Esophagus squamous epithelium (tissue), 5 donors: ENCODE data around the gene BRAF. TPM values are rescaled to one million over a fixed set of nuclear protein-coding genes. Genes with fewer than 3 reads are reported as not detected.

ENCODE experiments used
- DNase-seq: peaks from one replicate; lab custom pipeline; 2025; lab: John Stamatoyannopoulos, UW
- H3K27ac ChIP-seq, 4 donors: fragments of 200-600 bp; sonication (generic); one replicate each; pipeline ENCODE4 v1.5.1; 2016 to 2019; ENCODE audit warnings: mild to moderate bottlenecking in 1 of 4
- H3K27me3 ChIP-seq, 4 donors: fragments of 200-600 bp; sonication (generic); 1 replicate in 3 of 4; 2 replicates in 1 of 4; pipeline versions ENCODE4 v1.5.1 to v1.6.0; 2017 to 2021; ENCODE audit warnings: antibody characterized with exemption in 1 of 4
- H3K36me3 ChIP-seq, 3 donors: fragments of 200-600 bp; sonication (generic); one replicate each; pipeline ENCODE4 v1.5.1; 2016 to 2019
- H3K4me1 ChIP-seq, 3 donors: fragments of 200-600 bp; sonication (generic); one replicate each; pipeline ENCODE4 v1.5.1; 2017 to 2019
- H3K4me3 ChIP-seq, 4 donors: fragments of 200-600 bp; sonication (generic); 1 replicate in 3 of 4; 2 replicates in 1 of 4; pipeline ENCODE4 v1.5.1; 2016 to 2019; ENCODE audit warnings: mild to moderate bottlenecking in 2 of 4, moderate library complexity in 1 of 4
- H3K9me3 ChIP-seq, 3 donors: fragments of 200-600 bp; sonication (generic); one replicate each; pipeline ENCODE4 v1.5.1; 2016 to 2019
- POLR2A ChIP-seq, 4 donors: fragments of 450-650 bp; IDR thresholded peaks; one replicate each; pipeline ENCODE4 v1.6.1; 2017; ENCODE audit warnings: antibody characterized with exemption in 4 of 4, mild to moderate bottlenecking in 4 of 4, moderate library complexity in 3 of 4
- WGBS, 2 donors: methylation state at CpG; one replicate each; pipeline ENCODE4 v1.1.5; 2018; 5-methylcytosine and 5-hydroxymethylcytosine counted together
- intact Hi-C: fragments of 100-400 bp; cut with DNase I; formaldehyde crosslinking; loops from one replicate; pipeline ENCODE4 v1.15.0; 2022
- total RNA-seq, 4 donors: library from RNA; depleted of rRNA; stranded (reverse); fragments of >200 nt; gene quantifications; one replicate each; pipeline ENCODE4 v1.1.0, GENCODE V29; 2016
- TF ChIP-seq, protein P1 (sequence below), 6 experiments: fragments of 450-650 bp in 4 of 6; fragments of 200-600 bp in 2 of 6; sonication (generic) in 2 of 6; IDR thresholded peaks; one replicate each; pipeline ENCODE4 v1.5.1; 2016 to 2019; ENCODE audit warnings: antibody characterized with exemption in 6 of 6, mild to moderate bottlenecking in 4 of 6, moderate library complexity in 4 of 6
- donor health status: DM: yes; HTN: yes; CAD: no.

The BRAF gene
- total RNA-seq, 4 donors from 2014 or later = 10.0 to 40.6 (median 20.6) TPM

DNA sequence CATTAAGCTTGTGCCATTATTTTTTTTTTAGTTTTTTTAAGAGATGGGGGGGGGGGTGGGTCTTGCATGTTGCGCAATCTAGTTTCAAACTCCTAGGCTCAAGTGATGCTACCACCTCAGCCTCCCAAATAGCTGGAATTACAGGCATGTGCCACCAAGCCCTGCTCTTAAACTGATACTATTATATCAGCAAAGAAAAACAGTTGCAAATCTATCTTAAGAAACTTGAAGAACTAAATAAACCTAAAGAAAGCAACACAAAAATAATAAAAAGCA, 47.5 kb downstream of the BRAF start:
- no peak for DNase-seq
- H3K27me3 ChIP-seq = no peaks in the 10 kb centered on the region
- WGBS, 2 donors = 100% methylated on average over 1 of the region's 1 CpG
- H3K4me1 ChIP-seq = peaks cover 0 to 16% (median 5%) of the 10 kb centered on the region in 3 donors
- H3K36me3 ChIP-seq = no peaks in the 10 kb centered on the region
- H3K27ac ChIP-seq = no peak overlapping the region
- no peaks in the 10 kb centered on the region for H3K9me3 ChIP-seq
- H3K4me3 ChIP-seq = no peak overlapping the region
- TF ChIP-seq POLR2A (IDR thresholded peaks at IDR 0.05) = no peak
- intact Hi-C loops = no loop called here

DNA sequence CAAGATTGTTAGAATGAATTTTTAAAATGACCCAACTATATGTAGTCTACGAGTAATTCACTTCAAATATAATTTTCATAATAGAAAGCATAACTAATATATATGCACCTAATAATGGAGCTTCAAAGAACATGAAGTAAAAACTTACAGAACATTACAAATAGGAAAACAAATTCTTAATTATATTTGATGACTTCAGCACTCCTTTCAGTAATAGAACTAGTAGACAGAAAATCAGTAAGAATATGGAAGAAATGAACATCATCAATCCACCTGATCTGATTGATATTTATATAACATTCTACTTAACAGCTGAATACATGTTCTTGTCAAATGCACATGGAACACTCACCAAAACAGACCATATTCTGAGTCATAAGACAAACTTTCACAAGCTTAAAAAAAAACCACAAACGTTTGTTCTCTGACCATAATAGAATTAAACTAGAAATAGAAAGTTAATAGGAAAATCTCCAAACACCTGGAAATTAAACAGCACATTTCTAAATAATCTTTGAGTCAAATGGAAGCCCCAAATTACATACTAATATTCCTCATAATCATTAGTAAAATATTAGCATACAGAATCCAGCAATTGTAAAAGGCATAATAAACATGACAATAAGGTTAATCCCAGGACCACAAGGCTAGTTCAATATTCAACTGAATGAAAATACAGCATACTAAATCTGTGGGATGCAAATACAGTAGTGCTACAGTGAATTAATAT, 48.0 kb downstream of the BRAF start:
- Histone ChIP-seq H3K27ac (no peak overlapping the region), H3K36me3 (no peaks in the 10 kb centered on the region), H3K27me3 (no peaks in the 10 kb centered on the region), H3K4me3 (no peak overlapping the region), H3K9me3 (no peaks in the 10 kb centered on the region), H3K4me1 (peaks cover 0 to 16% (median 5%) of the 10 kb centered on the region in 3 donors)
- no peak for DNase-seq
- intact Hi-C loops = no loop called here
- WGBS, 2 donors = 43 to 45% methylated on average over 2 of the region's 2 CpGs
- no peak for TF ChIP-seq POLR2A (IDR thresholded peaks at IDR 0.05)
- TF ChIP-seq, protein P1, sequence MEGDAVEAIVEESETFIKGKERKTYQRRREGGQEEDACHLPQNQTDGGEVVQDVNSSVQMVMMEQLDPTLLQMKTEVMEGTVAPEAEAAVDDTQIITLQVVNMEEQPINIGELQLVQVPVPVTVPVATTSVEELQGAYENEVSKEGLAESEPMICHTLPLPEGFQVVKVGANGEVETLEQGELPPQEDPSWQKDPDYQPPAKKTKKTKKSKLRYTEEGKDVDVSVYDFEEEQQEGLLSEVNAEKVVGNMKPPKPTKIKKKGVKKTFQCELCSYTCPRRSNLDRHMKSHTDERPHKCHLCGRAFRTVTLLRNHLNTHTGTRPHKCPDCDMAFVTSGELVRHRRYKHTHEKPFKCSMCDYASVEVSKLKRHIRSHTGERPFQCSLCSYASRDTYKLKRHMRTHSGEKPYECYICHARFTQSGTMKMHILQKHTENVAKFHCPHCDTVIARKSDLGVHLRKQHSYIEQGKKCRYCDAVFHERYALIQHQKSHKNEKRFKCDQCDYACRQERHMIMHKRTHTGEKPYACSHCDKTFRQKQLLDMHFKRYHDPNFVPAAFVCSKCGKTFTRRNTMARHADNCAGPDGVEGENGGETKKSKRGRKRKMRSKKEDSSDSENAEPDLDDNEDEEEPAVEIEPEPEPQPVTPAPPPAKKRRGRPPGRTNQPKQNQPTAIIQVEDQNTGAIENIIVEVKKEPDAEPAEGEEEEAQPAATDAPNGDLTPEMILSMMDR (IDR thresholded peaks at IDR 0.05) = no peak

DNA sequence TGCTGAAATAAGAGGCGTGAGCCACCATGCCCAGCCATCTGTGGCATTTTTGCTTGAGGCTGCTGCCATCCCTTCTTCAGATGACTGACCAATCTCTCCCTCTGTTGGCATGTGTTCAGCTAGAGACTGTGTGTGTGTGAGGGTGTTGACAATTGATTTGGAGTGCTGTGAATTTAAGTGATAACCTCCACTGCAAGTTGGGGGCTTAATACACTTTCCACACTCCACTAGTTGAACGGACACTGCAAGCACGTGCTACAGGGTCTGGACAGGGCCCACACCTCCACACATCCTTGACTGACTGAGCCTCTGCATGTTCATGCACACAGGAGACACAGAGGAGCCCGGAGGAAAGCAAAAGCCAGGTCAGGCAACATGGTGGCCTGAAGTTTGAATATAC, 51.3 kb downstream of the BRAF start:
- H3K27ac ChIP-seq = no peak overlapping the region
- WGBS, 2 donors = 88 to 100% methylated on average over 1 to 4 of the region's 4 CpGs
- H3K36me3 ChIP-seq = no peaks in the 10 kb centered on the region
- DNase-seq = no peak
- no peaks in the 10 kb centered on the region for H3K27me3 ChIP-seq
- H3K4me1 ChIP-seq = peaks cover 0 to 16% (median 5%) of the 10 kb centered on the region in 3 donors
- intact Hi-C loops = no loop called here
- TF ChIP-seq, protein P1 (IDR thresholded peaks at IDR 0.05) = no peak
- no peak for TF ChIP-seq POLR2A (IDR thresholded peaks at IDR 0.05)
- no peak overlapping the region for H3K4me3 ChIP-seq
- H3K9me3 ChIP-seq = no peaks in the 10 kb centered on the region

DNA sequence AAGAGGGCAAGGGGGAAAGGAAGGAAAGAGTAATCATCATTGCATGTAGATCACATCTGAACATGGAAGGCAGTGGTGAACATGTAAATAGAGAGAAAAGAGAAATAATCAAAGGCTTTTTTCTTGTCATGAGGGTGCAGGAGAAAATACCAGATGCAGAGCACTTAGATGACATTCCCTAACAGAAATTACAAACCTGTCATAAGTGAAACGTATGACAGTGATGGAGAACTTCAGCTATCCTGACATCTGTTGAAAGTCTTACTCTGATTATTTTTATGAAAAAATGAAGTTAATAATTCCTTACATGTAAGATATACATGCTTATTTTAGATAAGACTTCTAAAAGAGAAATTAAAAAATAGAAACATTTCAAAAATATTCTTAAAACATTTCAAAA, 54.7 kb downstream of the BRAF start:
- no peaks in the 10 kb centered on the region for H3K36me3 ChIP-seq
- WGBS, 2 donors = 71 to 83% methylated on average over 1 of the region's 1 CpG
- no peak for TF ChIP-seq POLR2A (IDR thresholded peaks at IDR 0.05)
- TF ChIP-seq, protein P1 (IDR thresholded peaks at IDR 0.05) = no peak

DNA sequence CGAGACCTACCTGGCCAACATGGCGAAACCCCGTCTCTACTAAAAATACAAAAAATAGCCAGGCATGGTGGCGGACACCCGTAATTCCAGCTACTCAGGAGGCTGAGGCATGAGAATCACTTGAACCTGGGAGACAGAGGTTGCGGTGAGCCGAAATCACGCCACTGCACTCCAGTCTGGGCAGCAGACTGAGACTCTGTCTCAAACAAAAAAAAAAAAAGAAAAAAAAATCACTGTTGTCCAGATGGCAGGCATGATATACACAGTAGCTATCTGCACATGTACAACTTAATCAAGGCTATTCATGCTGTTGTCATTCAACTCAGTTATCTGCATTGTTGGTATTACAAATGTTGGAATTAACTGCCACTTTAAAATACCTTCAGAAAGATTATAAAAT, 55.3 kb downstream of the BRAF start:
- H3K4me3 ChIP-seq = no peak overlapping the region
- no peak overlapping the region for H3K27ac ChIP-seq
- intact Hi-C loops = no loop called here
- no peak for DNase-seq
- H3K9me3 ChIP-seq = no peaks in the 10 kb centered on the region
- no peaks in the 10 kb centered on the region for H3K27me3 ChIP-seq
- peaks cover 0 to 3% (median 0%) of the 10 kb centered on the region in 3 donors for H3K4me1 ChIP-seq
- WGBS, 2 donors = 95 to 97% methylated on average over 8 of the region's 8 CpGs
- no peaks in the 10 kb centered on the region for H3K36me3 ChIP-seq
- TF ChIP-seq, protein P1 (IDR thresholded peaks at IDR 0.05) = no peak
- no peak for TF ChIP-seq POLR2A (IDR thresholded peaks at IDR 0.05)

More for the DNA sequence above, 54.7 kb downstream of the BRAF start:
- no peak overlapping the region for H3K27ac ChIP-seq
- no peak overlapping the region for H3K4me3 ChIP-seq
- no peak for DNase-seq
- no peaks in the 10 kb centered on the region for H3K9me3 ChIP-seq
- intact Hi-C loops = no loop called here
- no peaks in the 10 kb centered on the region for H3K27me3 ChIP-seq
- peaks cover 0 to 3% (median 0%) of the 10 kb centered on the region in 3 donors for H3K4me1 ChIP-seq
